H9 (cell line): ENCODE data around the gene SEPTIN12. TPM values are rescaled to one million over a fixed set of nuclear protein-coding genes. Genes with fewer than 3 reads are reported as not detected.

Source experiments
- DNase-seq: peaks from one replicate; pipeline ENCODE4 v3.0.0-alpha.2; 2017
- H2AFZ ChIP-seq: one replicate; pipeline ENCODE4 v1.6.1; 2013; ENCODE audit warnings: mild to moderate bottlenecking, low read length, control low read depth, moderate library complexity
- H2AK5ac ChIP-seq: 2 replicates; pipeline ENCODE4 v1.6.1; 2013; ENCODE audit warnings: low read length, control low read depth, mixed read lengths; ENCODE audit not compliant: insufficient read length
- H2BK120ac ChIP-seq: one replicate; pipeline ENCODE4 v1.6.1; 2013; ENCODE audit warnings: low read depth, mild to moderate bottlenecking, low read length, control low read depth, inconsistent platforms; ENCODE audit not compliant: poor library complexity, severe bottlenecking
- H2BK12ac ChIP-seq: 2 replicates; pipeline ENCODE4 v1.6.1; 2013; ENCODE audit warnings: low read length, control low read depth, mixed read lengths, low read depth; ENCODE audit not compliant: insufficient read length
- H2BK15ac ChIP-seq: 2 replicates; pipeline ENCODE4 v1.6.1; 2013; ENCODE audit warnings: low read depth, low read length, control low read depth
- H2BK20ac ChIP-seq: one replicate; pipeline ENCODE4 v1.6.1; 2013; ENCODE audit warnings: low read depth, mild to moderate bottlenecking, low read length, control low read depth, inconsistent platforms; ENCODE audit not compliant: poor library complexity, severe bottlenecking
- H2BK5ac ChIP-seq: 2 replicates; pipeline ENCODE4 v1.6.1; 2013; ENCODE audit warnings: low read length, control low read depth, mixed read lengths; ENCODE audit not compliant: insufficient read length
- H3K14ac ChIP-seq: 2 replicates; pipeline ENCODE4 v1.6.1; 2013; ENCODE audit warnings: low read length, control low read depth; ENCODE audit not compliant: insufficient read depth
- H3K18ac ChIP-seq: 2 replicates; pipeline ENCODE4 v1.6.1; 2013; ENCODE audit warnings: low read depth, mild to moderate bottlenecking, mixed read lengths, low read length, control low read depth; ENCODE audit not compliant: insufficient read length
- H3K23ac ChIP-seq: 2 replicates; pipeline ENCODE4 v1.6.1; 2013; ENCODE audit warnings: low read length, control low read depth, mixed read lengths, low read depth; ENCODE audit not compliant: insufficient read length
- H3K23me2 ChIP-seq: 2 replicates; pipeline ENCODE4 v1.6.1; 2013; ENCODE audit warnings: low read depth, mild to moderate bottlenecking, mixed read lengths, low read length, control low read depth; ENCODE audit not compliant: insufficient read length, poor library complexity, severe bottlenecking
- H3K27ac ChIP-seq: 2 replicates; pipeline ENCODE4 v1.5.1; 2013; ENCODE audit warnings: low read length, control low read depth, mixed read lengths, low read depth; ENCODE audit not compliant: insufficient read length
- H3K27me3 ChIP-seq: 2 replicates; pipeline ENCODE4 v1.6.1; 2013; ENCODE audit warnings: low read length, control low read depth, inconsistent platforms; ENCODE audit not compliant: insufficient read depth
- H3K4ac ChIP-seq: 2 replicates; pipeline ENCODE4 v1.6.1; 2013; ENCODE audit warnings: low read depth, mild to moderate bottlenecking, control low read depth, inconsistent platforms, low read length, moderate library complexity
- H3K4me1 ChIP-seq: 2 replicates; pipeline ENCODE4 v1.6.1; 2013; ENCODE audit warnings: low read length, control low read depth, inconsistent platforms; ENCODE audit not compliant: insufficient read depth
- H3K4me2 ChIP-seq: 2 replicates; pipeline ENCODE4 v1.6.1; 2013; ENCODE audit warnings: low read length, control low read depth, mixed read lengths; ENCODE audit not compliant: insufficient read length, insufficient read depth
- H3K56ac ChIP-seq: 2 replicates; pipeline ENCODE4 v1.6.1; 2013; ENCODE audit warnings: low read depth, mild to moderate bottlenecking, mixed read lengths, low read length, control low read depth; ENCODE audit not compliant: insufficient read length
- H3K79me1 ChIP-seq: 2 replicates; pipeline ENCODE4 v1.6.1; 2013; ENCODE audit warnings: low read depth, mild to moderate bottlenecking, moderate library complexity, low read length, control low read depth, inconsistent platforms; ENCODE audit not compliant: insufficient read depth, poor library complexity, severe bottlenecking
- H3K79me2 ChIP-seq: 2 replicates; pipeline ENCODE4 v1.6.1; 2013; ENCODE audit warnings: low read length, control low read depth, inconsistent platforms; ENCODE audit not compliant: insufficient read depth
- H3K9ac ChIP-seq: 2 replicates; pipeline ENCODE4 v1.6.1; 2013; ENCODE audit warnings: low read length, control low read depth, mixed read lengths; ENCODE audit not compliant: insufficient read length; ENCODE audit errors: extremely low read depth
- H3K9me3 ChIP-seq: one replicate; pipeline ENCODE4 v1.6.1; 2013; ENCODE audit warnings: low read depth, low read length, inconsistent platforms; ENCODE audit not compliant: control insufficient read depth
- H3T11ph ChIP-seq: one replicate; pipeline ENCODE4 v1.6.1; 2013; ENCODE audit warnings: mild to moderate bottlenecking, low read length, control low read depth, inconsistent platforms
- H4K20me1 ChIP-seq: one replicate; pipeline ENCODE4 v1.6.1; 2013; ENCODE audit not compliant: control insufficient read depth, insufficient read length, insufficient read depth
- H4K5ac ChIP-seq: 2 replicates; pipeline ENCODE4 v1.6.1; 2013; ENCODE audit warnings: low read depth, mild to moderate bottlenecking, mixed read lengths, low read length, control low read depth; ENCODE audit not compliant: insufficient read length
- H4K8ac ChIP-seq: replicated peaks from 2 replicates; pipeline ENCODE4 v1.6.1; 2013; ENCODE audit warnings: low read length, control low read depth, mixed read lengths, low read depth; ENCODE audit not compliant: insufficient read length
- H4K91ac ChIP-seq: 2 replicates; pipeline ENCODE4 v1.6.1; 2013; ENCODE audit warnings: low read depth, mild to moderate bottlenecking, moderate library complexity, mixed read lengths, low read length, control low read depth; ENCODE audit not compliant: insufficient read length
- H3K27ac Mint-ChIP-seq, 3 experiments: 2 replicates in 2 of 3; 3 replicates in 1 of 3; pipeline ENCODE4 v1.8.0; 2020 to 2021; ENCODE audit warnings: mixed read lengths in 3 of 3, mild to moderate bottlenecking in 1 of 3, moderate library complexity in 1 of 3
- H3K27me3 Mint-ChIP-seq: 2 replicates; pipeline ENCODE4 v1.8.0; 2021; ENCODE audit warnings: low read depth, mild to moderate bottlenecking, moderate library complexity, mixed read lengths
- H3K36me3 Mint-ChIP-seq, 3 experiments: 2 replicates in 2 of 3; 3 replicates in 1 of 3; pipeline ENCODE4 v1.8.0; 2020 to 2021; ENCODE audit warnings: low read depth in 3 of 3, mixed read lengths in 3 of 3; ENCODE audit not compliant: insufficient read depth in 1 of 3
- H3K4me1 Mint-ChIP-seq, 2 experiments: 2 replicates each; pipeline ENCODE4 v1.8.0; 2020; ENCODE audit warnings: mixed read lengths in 2 of 2
- H3K4me3 Mint-ChIP-seq, 2 experiments: 2 replicates in 1 of 2; 3 replicates in 1 of 2; pipeline ENCODE4 v1.8.0; 2020 to 2021; ENCODE audit warnings: mild to moderate bottlenecking in 2 of 2, mixed read lengths in 2 of 2, moderate library complexity in 1 of 2
- H3K9me3 Mint-ChIP-seq, 2 experiments: 2 replicates in 1 of 2; 3 replicates in 1 of 2; pipeline ENCODE4 v1.8.0; 2020; ENCODE audit warnings: mild to moderate bottlenecking in 2 of 2, mixed read lengths in 2 of 2, moderate library complexity in 1 of 2
- WGBS: extraction: QIAGEN DNeasy Blood & Tissue Kit; methylation state at CpG from one replicate; pipeline ENCODE4 v1.1.7; 2013; ENCODE audit warnings: missing lambda C conversion rate, low lambda C conversion rate, mixed read lengths; ENCODE audit not compliant: insufficient read length; ENCODE audit errors: extremely low coverage; 5-methylcytosine and 5-hydroxymethylcytosine counted together
- total RNA-seq: library from RNA; stranded (reverse); gene quantifications from 2 replicates; pipeline ENCODE4 v1.2.1, GENCODE V29; 2021
- TF ChIP-seq, protein P1 (sequence below): fragments of 200-600 bp; sonication (generic); conservative IDR thresholded peaks from 3 replicates; pipeline ENCODE4 v1.8.0; 2021; ENCODE audit warnings: antibody characterized with exemption, mild to moderate bottlenecking

The SEPTIN12 gene
- total RNA-seq, 1 experiment from 2014 or later: 0.48 TPM

DNA sequence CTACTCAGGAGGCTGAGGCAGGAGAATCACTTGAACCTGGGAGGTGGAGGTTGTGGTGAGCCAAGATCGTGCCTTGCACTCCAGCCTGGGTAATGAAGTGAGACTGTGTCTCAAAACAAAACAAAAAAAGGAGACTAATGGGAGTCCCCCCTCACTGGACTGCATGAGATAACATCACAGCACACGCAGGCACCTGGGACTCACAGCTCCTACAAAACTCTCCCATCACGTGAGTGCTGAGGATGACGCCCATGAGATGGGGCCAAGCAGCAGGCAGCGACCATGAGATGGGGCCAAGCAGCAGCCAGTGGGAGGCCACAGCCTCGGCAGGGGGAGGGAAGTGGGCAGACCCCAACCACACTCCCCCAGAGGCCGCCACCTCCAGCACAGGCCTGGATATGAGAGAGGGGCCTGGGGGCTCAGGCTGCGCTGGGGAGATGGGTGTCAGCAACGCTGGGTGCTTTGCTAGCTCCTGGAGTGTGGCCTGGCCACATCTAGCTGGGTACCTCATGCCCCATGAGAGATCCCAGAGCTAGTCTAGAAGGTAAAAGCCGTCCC is 38.4 kb downstream of the SEPTIN12 start:
- no peak overlapping the region for H2AK5ac ChIP-seq

More for the DNA sequence above, 38.4 kb downstream of the SEPTIN12 start:
- no peak overlapping the region for H2BK15ac ChIP-seq
- no peaks in the 10 kb centered on the region for H3K79me2 ChIP-seq
- H3K23me2 ChIP-seq: no peaks in the 10 kb centered on the region
- H2BK12ac ChIP-seq: no peak overlapping the region
- no peak overlapping the region for H3K9ac ChIP-seq
- H4K20me1 ChIP-seq: no peaks in the 10 kb centered on the region
- H4K91ac ChIP-seq: no peak overlapping the region
- H3K36me3 Mint-ChIP-seq: peaks cover 8 to 26% (median 25%) of the 10 kb centered on the region in 3 experiments; a peak in 6 of 7 replicates
- H2BK20ac ChIP-seq: no peak overlapping the region
- no peaks in the 10 kb centered on the region for H3K27me3 ChIP-seq
- no peak overlapping the region for H3K27ac Mint-ChIP-seq
- no peaks in the 10 kb centered on the region for H3K27me3 Mint-ChIP-seq
- no peak overlapping the region for H3K14ac ChIP-seq
- no peak overlapping the region for H4K8ac ChIP-seq
- H3K56ac ChIP-seq: no peak overlapping the region
- H3K18ac ChIP-seq: no peak overlapping the region
- no peaks in the 10 kb centered on the region for H3K4me1 ChIP-seq
- H4K5ac ChIP-seq: no peak overlapping the region
- no peak overlapping the region for H3K4me2 ChIP-seq
- no peak for DNase-seq
- H2AFZ ChIP-seq: no peak overlapping the region
- H3K9me3 Mint-ChIP-seq: no peaks in the 10 kb centered on the region
- H3K23ac ChIP-seq: no peak overlapping the region
- peaks cover 0 to 7% of the 10 kb centered on the region in 2 experiments; a peak in 2 of 4 replicates for H3K4me1 Mint-ChIP-seq
- no peaks in the 10 kb centered on the region for H3K79me1 ChIP-seq
- H3T11ph ChIP-seq: no peak overlapping the region
- WGBS: no CpG with 5 or more reads among the region's 10 CpGs
- no peak overlapping the region for H2BK120ac ChIP-seq
- no peak overlapping the region for H3K4ac ChIP-seq
- TF ChIP-seq, protein P1, sequence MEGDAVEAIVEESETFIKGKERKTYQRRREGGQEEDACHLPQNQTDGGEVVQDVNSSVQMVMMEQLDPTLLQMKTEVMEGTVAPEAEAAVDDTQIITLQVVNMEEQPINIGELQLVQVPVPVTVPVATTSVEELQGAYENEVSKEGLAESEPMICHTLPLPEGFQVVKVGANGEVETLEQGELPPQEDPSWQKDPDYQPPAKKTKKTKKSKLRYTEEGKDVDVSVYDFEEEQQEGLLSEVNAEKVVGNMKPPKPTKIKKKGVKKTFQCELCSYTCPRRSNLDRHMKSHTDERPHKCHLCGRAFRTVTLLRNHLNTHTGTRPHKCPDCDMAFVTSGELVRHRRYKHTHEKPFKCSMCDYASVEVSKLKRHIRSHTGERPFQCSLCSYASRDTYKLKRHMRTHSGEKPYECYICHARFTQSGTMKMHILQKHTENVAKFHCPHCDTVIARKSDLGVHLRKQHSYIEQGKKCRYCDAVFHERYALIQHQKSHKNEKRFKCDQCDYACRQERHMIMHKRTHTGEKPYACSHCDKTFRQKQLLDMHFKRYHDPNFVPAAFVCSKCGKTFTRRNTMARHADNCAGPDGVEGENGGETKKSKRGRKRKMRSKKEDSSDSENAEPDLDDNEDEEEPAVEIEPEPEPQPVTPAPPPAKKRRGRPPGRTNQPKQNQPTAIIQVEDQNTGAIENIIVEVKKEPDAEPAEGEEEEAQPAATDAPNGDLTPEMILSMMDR: no peak
- H2BK5ac ChIP-seq: no peak overlapping the region
- H3K27ac ChIP-seq: no peak overlapping the region
- H3K4me3 Mint-ChIP-seq: no peak overlapping the region
- no peaks in the 10 kb centered on the region for H3K9me3 ChIP-seq
